ENCODE data around the gene SRGAP1. TPM values are rescaled to one million over a fixed set of nuclear protein-coding genes. Genes with fewer than 3 reads are reported as not detected.

Gene SRGAP1
- polyA plus RNA-seq, 1 donor from 2014 or later = 4.8 TPM

DNA sequence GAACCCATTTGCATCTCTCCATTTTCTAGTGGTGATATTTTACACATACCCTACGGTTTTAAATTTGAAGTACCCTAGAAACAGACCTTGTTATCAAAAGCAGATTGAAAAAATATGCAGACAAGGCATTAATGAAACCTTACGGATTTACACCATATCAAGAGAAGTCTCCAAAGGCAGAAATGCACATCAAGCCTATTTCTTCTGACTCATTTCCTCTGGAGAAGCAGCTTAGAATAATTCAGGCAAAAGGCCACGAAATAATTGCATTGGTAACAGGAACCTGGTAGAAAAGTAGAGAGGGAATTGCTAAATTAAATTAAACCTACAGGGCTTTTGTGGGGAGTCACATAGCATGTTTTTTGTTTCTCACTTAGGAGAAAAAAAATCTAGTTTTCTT is 342.9 kb downstream of the SRGAP1 start:
- Histone ChIP-seq H3K9ac (ENCODE audit: low read length) (no peak overlapping the region), H2AFZ (ENCODE audit: low read depth, low read length) (no peak overlapping the region), H3K79me2 (replicated peaks; ENCODE audit: insufficient read depth, low read length) (no peaks in the 10 kb centered on the region)

DNA sequence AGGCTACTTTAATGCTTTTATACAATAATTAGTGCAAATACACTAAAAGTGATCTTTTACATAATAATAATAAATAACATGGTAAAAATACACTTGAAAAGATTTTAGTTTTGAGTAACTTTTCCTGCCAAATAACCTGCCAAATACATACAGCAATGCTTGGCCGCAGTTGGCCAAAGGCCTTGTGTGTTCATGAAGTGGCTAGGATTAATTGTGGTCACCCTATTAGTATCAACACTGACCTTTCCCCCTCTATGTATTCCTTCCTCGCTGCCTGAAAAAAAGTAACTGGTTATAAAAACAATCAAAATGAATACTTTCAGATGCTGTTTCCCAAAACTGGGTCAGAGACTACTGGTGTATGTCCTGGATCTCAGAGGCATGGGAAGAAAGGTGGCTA is 343.3 kb downstream of the SRGAP1 start:
- no peaks in the 10 kb centered on the region for H3K9me3 ChIP-seq (ENCODE audit: low read length)
- no peak for TF ChIP-seq EP300 (conservative IDR thresholded peaks at IDR 0.05; ENCODE audit: poor library complexity, severe bottlenecking)
- TF ChIP-seq TAF1 (IDR thresholded peaks at IDR 0.05; ENCODE audit: low read depth) = no peak
- TF ChIP-seq, protein P1, sequence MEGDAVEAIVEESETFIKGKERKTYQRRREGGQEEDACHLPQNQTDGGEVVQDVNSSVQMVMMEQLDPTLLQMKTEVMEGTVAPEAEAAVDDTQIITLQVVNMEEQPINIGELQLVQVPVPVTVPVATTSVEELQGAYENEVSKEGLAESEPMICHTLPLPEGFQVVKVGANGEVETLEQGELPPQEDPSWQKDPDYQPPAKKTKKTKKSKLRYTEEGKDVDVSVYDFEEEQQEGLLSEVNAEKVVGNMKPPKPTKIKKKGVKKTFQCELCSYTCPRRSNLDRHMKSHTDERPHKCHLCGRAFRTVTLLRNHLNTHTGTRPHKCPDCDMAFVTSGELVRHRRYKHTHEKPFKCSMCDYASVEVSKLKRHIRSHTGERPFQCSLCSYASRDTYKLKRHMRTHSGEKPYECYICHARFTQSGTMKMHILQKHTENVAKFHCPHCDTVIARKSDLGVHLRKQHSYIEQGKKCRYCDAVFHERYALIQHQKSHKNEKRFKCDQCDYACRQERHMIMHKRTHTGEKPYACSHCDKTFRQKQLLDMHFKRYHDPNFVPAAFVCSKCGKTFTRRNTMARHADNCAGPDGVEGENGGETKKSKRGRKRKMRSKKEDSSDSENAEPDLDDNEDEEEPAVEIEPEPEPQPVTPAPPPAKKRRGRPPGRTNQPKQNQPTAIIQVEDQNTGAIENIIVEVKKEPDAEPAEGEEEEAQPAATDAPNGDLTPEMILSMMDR (IDR thresholded peaks at IDR 0.05; ENCODE audit: poor library complexity, severe bottlenecking) = no peak
- TF ChIP-seq, protein P2, sequence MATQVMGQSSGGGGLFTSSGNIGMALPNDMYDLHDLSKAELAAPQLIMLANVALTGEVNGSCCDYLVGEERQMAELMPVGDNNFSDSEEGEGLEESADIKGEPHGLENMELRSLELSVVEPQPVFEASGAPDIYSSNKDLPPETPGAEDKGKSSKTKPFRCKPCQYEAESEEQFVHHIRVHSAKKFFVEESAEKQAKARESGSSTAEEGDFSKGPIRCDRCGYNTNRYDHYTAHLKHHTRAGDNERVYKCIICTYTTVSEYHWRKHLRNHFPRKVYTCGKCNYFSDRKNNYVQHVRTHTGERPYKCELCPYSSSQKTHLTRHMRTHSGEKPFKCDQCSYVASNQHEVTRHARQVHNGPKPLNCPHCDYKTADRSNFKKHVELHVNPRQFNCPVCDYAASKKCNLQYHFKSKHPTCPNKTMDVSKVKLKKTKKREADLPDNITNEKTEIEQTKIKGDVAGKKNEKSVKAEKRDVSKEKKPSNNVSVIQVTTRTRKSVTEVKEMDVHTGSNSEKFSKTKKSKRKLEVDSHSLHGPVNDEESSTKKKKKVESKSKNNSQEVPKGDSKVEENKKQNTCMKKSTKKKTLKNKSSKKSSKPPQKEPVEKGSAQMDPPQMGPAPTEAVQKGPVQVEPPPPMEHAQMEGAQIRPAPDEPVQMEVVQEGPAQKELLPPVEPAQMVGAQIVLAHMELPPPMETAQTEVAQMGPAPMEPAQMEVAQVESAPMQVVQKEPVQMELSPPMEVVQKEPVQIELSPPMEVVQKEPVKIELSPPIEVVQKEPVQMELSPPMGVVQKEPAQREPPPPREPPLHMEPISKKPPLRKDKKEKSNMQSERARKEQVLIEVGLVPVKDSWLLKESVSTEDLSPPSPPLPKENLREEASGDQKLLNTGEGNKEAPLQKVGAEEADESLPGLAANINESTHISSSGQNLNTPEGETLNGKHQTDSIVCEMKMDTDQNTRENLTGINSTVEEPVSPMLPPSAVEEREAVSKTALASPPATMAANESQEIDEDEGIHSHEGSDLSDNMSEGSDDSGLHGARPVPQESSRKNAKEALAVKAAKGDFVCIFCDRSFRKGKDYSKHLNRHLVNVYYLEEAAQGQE (IDR thresholded peaks at IDR 0.05; ENCODE audit: borderline replicate concordance) = no peak
- no peak for TF ChIP-seq POLR2AphosphoS5 (IDR thresholded peaks at IDR 0.05)
- no peak for TF ChIP-seq MXI1 (conservative IDR thresholded peaks at IDR 0.05; ENCODE audit: poor library complexity, severe bottlenecking)
- TF ChIP-seq SMC3 (conservative IDR thresholded peaks at IDR 0.05; ENCODE audit: poor library complexity) = no peak
- no peak for TF ChIP-seq RAD21 (conservative IDR thresholded peaks at IDR 0.05)
- TF ChIP-seq EZH2 (IDR thresholded peaks at IDR 0.05; ENCODE audit: borderline replicate concordance, insufficient read depth, low read length, poor library complexity, severe bottlenecking) = no peak
- no peak overlapping the region for H3K9ac ChIP-seq (ENCODE audit: low read length)
- H4K20me1 ChIP-seq (ENCODE audit: insufficient read depth) = no peaks in the 10 kb centered on the region
- no peak overlapping the region for H3K4me3 ChIP-seq (ENCODE audit: low read length)
- H3K4me2 ChIP-seq (ENCODE audit: low read length) = no peak overlapping the region
- H3F3A ChIP-seq (ENCODE audit: insufficient read depth, low read length, poor library complexity, severe bottlenecking) = no peaks in the 10 kb centered on the region
- no peak overlapping the region for H3K27ac ChIP-seq (ENCODE audit: low read length)
- H3K36me3 ChIP-seq (ENCODE audit: insufficient read depth, low read length) = no peaks in the 10 kb centered on the region
- H3K9me2 ChIP-seq (ENCODE audit: insufficient read depth, low read length) = no peaks in the 10 kb centered on the region
- H3K79me2 ChIP-seq (replicated peaks; ENCODE audit: insufficient read depth, low read length) = no peaks in the 10 kb centered on the region
- H2AFZ ChIP-seq (ENCODE audit: low read depth, low read length) = no peak overlapping the region
- no peaks in the 10 kb centered on the region for H3K27me3 ChIP-seq (ENCODE audit: insufficient read depth, low read depth, low read length)

More for the DNA sequence above, 342.9 kb downstream of the SRGAP1 start:
- no peaks in the 10 kb centered on the region for H4K20me1 ChIP-seq (ENCODE audit: insufficient read depth)
- TF ChIP-seq, protein P2 (IDR thresholded peaks at IDR 0.05; ENCODE audit: borderline replicate concordance) = no peak
- TF ChIP-seq SMC3 (conservative IDR thresholded peaks at IDR 0.05; ENCODE audit: poor library complexity) (no peak), POLR2AphosphoS5 (IDR thresholded peaks at IDR 0.05) (no peak), MXI1 (conservative IDR thresholded peaks at IDR 0.05; ENCODE audit: poor library complexity, severe bottlenecking) (no peak), TAF1 (IDR thresholded peaks at IDR 0.05; ENCODE audit: low read depth) (no peak), EZH2 (IDR thresholded peaks at IDR 0.05; ENCODE audit: borderline replicate concordance, insufficient read depth, low read length, poor library complexity, severe bottlenecking) (no peak), RAD21 (conservative IDR thresholded peaks at IDR 0.05) (no peak), EP300 (conservative IDR thresholded peaks at IDR 0.05; ENCODE audit: poor library complexity, severe bottlenecking) (no peak)
- TF ChIP-seq, protein P1 (IDR thresholded peaks at IDR 0.05; ENCODE audit: poor library complexity, severe bottlenecking) = no peak
- no peak overlapping the region for H3K27ac ChIP-seq (ENCODE audit: low read length)
- H3K4me2 ChIP-seq (ENCODE audit: low read length) = no peak overlapping the region
- H3K27me3 ChIP-seq (ENCODE audit: insufficient read depth, low read depth, low read length) = no peaks in the 10 kb centered on the region
- H3K4me3 ChIP-seq (ENCODE audit: low read length) = no peak overlapping the region
- no peaks in the 10 kb centered on the region for H3K36me3 ChIP-seq (ENCODE audit: insufficient read depth, low read length)
- no peaks in the 10 kb centered on the region for H3K9me2 ChIP-seq (ENCODE audit: insufficient read depth, low read length)
- H3K9me3 ChIP-seq (ENCODE audit: low read length) = no peaks in the 10 kb centered on the region
- no peaks in the 10 kb centered on the region for H3F3A ChIP-seq (ENCODE audit: insufficient read depth, low read length, poor library complexity, severe bottlenecking)

Data from neural cell (in vitro differentiated cells).